ENCODE measurements around the gene HBD.

The HBD gene

GRCh38 chr11:5231111-5231510 is 3.2 kb downstream of the HBD start:
- no peak for DNase-seq

DNA sequence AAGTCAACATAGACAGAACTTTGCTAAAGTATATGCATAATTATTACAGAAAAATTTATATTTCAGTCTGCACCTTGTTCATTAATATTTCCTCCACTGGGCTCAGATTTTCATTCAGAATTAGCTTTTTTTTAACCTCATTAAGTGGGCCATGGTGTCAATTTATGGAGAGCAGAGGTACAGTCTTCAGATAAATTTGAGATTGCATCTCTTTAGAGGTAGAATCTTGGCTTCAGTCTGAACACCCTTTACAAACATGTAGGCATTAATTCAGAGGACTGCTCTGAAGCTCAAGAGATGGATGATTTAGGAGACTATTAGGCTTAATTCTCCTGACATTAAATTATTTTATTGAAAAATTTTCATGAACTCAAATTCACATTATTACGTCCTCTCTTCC is 4.0 kb downstream of the HBD start:
- DNase-seq = no peak

- no peak for DNase-seq
Measured at GRCh38 chr11:5229796-5230195, 4.5 kb downstream of the HBD start.

GRCh38 chr11:5229356-5229755 is 4.9 kb downstream of the HBD start:
- no peak for DNase-seq

GRCh38 chr11:5228124-5228523 is 6.2 kb downstream of the HBD start:
- DNase-seq = no peak

DNA sequence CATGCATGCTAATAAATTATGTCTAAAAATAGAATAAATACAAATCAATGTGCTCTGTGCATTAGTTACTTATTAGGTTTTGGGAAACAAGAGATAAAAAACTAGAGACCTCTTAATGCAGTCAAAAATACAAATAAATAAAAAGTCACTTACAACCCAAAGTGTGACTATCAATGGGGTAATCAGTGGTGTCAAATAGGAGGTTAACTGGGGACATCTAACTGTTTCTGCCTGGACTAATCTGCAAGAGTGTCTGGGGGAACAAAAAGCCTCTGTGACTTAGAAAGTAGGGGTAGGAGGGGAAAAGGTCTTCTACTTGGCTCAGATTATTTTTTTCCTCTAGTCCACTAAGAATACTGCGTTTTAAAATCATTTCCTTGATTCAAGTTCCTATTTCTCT is 6.6 kb downstream of the HBD start:
- DNase-seq = no peak

DNA sequence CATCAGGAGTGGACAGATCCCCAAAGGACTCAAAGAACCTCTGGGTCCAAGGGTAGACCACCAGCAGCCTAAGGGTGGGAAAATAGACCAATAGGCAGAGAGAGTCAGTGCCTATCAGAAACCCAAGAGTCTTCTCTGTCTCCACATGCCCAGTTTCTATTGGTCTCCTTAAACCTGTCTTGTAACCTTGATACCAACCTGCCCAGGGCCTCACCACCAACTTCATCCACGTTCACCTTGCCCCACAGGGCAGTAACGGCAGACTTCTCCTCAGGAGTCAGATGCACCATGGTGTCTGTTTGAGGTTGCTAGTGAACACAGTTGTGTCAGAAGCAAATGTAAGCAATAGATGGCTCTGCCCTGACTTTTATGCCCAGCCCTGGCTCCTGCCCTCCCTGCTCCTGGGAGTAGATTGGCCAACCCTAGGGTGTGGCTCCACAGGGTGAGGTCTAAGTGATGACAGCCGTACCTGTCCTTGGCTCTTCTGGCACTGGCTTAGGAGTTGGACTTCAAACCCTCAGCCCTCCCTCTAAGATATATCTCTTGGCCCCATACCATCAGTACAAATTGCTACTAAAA is 7.5 kb downstream of the HBD start, which contains the start of gene HBB:
Gene HBB, minus strand, starts transcription at position 340 of the 579 bp plus-strand sequence. Its CDS starts 50 bp downstream, at position 290.
- DNase-seq = no peak

- DNase-seq = no peak
Measured at GRCh38 chr11:5225480-5225871, 8.8 kb downstream of the HBD start.

- DNase-seq = no peak
Measured at GRCh38 chr11:5224538-5225479, 9.5 kb downstream of the HBD start.

DNA sequence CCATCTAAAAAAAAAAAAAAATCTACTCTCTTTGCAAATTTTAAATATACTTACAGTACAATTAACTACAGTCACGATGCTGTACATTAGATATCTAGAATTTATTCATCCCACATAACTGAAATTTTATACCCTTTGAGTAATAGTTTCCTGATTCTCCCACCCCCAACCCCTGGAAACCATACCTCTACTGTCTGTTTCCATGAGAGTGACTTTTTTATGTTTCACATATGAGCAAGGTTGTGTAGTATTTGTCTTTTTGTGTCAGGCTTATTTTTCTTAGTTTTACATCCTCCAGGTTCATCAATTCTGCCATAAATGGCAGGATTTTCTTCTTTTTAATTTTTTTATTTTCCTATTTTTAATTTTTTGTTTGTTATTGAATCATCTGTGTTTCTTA is 10.6 kb downstream of the HBD start:
- DNase-seq = no peak

DNA sequence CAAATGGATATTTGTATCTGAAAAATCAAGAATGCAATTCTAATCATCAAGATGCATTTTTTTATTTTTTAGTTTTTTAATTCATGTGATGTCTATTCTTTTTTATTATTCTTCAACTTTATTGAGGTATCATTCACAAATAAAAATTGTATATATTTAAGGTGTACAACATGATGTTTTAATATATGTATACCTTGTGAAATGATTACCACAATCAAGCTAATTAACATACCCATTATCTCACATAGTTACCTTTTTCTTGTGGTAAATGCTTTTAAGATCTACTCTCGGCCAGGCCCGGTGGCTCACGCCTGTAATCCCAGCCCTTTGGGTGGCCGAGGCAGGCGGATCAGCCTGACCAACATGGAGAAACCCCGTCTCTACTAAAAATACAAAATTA is 11.1 kb downstream of the HBD start:
- no peak for DNase-seq

DNA sequence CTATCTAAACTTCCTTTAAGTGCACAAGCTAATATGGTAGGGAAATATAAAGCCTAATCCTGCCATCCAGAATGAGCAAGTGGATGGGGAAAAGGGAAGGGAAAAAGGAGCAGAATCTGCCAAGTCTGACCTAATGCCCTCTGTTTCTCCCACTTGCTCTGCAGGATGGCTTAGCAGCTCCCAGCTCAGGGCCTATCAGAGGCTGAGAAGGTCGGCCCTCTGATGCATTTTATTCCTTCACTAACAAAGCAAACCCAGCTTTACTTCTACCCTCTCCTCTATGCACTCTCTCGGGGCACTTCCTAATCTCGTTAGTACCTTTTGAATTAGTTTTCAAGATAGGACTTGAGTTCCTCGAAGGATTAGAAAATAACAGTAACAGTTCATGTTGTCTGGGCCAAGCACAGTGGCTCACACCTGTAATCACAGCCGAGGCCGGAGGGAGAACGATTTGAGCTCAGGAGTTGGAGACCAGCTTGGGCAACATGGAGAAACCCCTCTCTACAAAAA is 23.9 kb downstream of the HBD start:
- DNase-seq = no peak

- peak in 1 of 2 experiments; percentile 44 for DNase-seq
Measured at GRCh38 chr11:5204787-5205186, 29.5 kb downstream of the HBD start.

GRCh38 chr11:5203366-5203765 is 30.9 kb downstream of the HBD start:
- no peak for DNase-seq

- no peak for DNase-seq
Measured at GRCh38 chr11:5200582-5200981, 33.7 kb downstream of the HBD start, which contains the start of gene OR51V1. TSS of gene OR51V1 (minus strand) at chr11:5200682. CDS start at chr11:5200682, 0 bp downstream.

DNA sequence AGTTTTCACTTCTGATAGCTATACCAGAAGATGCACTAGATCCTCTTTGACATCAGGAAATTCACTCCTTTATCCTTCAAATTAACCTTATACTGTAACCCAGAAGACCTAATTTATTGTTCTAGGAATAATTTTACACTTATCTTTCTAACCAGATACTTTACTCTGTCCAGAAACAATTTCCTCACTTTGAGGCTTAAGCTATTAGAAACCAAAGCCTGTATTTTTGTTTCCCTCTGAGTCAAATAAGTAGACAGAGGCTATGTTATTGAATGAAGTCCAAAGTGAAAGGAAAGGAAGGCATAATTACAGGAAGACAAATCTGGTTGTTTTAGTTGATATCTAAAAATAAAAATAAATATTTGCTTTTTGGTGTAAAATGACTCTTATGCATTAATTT is 36.0 kb downstream of the HBD start:
- DNase-seq = no peak

- DNase-seq = no peak
Measured at GRCh38 chr11:5197536-5197935, 36.7 kb downstream of the HBD start.

GRCh38 chr11:5196731-5197130 is 37.6 kb downstream of the HBD start:
- no peak for DNase-seq

- DNase-seq = no peak
Measured at GRCh38 chr11:5196067-5196466, 38.2 kb downstream of the HBD start.

DNA sequence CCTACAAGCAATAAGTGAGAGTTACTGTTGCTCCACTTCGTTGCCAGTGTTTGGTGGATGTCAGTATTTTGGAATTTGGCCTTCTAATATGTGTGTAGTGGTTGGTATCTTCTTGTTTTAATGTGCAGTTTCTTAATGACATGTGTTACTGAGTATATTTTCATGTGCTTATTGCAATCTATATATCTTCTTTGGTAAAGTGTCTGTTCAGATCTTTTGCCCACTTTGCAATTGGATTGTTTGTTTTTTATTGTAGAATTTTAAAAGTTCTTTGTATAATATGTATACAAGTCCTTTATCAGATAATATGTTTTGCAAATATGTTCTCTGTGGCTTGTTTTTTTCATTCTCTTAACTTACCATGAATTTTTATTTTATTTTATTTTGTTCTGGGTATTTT is 41.5 kb downstream of the HBD start:
- DNase-seq = no peak

DNA sequence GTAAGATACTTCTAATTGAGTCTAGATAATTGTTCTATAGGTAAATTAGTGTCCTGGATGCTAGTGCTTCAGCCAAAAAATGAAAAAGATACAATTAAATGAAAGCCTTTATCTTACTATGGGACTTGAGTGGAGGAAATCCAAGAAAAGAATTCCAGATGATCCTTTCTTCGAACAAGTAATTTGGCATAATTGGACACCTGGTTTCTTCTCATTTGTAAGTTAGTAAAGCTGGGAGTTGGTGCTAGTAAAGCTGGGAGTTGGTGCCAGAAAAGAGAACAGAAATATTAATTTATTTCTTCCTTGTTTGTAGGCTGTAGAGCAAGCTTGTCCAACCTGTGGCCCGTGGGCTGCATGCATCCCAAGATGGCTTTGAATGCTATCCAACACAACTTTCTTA is 46.1 kb downstream of the HBD start:
- DNase-seq = no peak

Data from NCI-H526 (cell line).